ENCODE data around the gene PPFIBP2.

The PPFIBP2 gene

DNA sequence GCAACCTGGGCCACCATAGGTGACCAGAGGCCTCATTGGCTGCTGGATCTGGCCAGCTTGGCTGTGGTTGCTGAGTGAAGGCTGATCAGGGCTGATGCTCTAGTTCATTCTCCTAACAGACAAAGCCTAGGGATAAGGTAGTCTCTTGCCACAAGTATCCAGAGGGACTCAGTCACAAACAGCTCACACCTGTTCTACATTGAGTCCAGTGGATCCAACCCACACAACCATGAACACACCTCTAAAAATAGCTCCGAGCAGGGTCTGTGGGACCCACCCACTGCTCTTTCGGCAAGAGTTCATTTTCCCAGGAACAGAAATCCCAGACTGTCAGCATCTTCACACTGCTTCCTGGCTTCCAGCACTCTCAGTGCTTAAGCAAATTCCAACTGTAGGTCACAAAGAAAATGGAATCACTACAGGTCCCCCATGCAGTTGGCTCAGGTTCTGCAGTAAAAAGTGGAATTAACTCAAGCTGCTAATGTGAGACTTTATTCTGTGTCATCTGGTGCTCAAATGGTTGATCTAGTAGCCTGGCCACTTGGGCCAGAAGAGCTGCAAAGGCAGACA lies 67.3 kb downstream of the PPFIBP2 start:
- no peak for DNase-seq

DNA sequence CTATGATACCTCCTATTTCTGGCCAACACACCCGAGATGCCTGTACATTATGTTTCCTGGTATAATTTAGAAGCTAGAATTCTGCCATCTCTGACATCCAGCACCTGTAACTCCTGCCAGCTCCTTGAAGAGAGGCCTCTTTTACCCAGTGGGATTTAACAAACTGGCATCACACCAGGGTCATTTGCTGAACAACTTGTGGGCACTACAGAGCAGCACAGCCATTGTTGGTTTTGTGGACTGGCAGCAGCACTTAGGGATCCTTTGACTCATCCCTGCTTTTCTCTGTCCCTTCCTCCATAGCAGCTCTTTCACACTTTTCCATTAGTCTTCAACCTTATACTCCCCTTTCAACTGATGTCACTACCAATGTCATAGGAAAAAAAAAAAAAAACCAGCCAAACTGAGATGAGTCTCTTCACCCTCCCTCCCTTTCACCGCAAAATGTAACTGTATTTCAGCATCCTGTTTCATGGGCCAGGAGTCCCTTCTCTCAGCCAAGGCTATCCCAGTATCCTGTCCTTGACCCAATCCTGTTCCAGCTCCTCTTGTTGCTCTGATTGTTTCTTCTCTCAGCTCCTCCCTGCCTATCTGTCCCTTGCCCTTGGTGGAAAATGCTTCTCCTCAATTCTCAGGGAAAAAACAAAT lies 68.7 kb downstream of the PPFIBP2 start:
- DNase-seq = no peak

DNA sequence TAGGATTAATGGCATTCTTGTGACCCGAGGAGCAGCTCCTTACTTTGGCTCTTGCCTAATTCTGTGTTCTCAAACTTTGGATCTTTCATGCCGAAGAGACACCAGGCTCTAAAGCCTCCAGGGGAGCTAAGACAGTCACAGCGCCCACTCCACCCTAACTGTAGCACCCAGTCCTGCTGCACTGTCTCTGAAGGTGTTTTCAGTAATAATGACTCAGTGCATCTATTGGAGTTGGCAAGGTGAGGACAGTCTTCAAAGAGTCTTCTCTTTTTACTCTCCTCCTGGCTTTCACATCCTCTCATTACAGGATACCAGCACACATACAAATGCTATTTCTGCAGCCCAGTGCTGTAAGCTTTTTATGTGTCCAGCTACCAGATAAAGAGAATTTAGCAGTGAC lies 69.4 kb downstream of the PPFIBP2 start:
- no peak for DNase-seq

DNA sequence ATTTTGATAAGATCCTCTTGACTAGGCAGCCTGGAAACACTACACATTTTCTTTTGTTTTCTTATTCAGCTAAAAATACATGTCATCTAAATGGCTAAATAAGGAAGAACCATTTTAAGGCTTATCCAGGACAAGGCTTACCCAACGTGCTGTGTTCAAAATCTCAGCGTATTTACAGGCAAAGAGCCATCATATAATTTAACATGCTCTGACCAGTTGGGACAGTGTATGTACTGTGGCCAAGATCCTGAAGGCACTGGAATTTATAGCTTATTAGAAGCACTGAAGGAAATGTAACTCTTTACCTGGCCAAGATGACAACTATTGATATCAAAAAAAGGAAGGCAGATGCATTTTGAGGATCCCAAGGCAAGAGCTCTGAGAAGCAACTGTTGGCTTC lies 71.1 kb downstream of the PPFIBP2 start:
- DNase-seq = no peak

DNA sequence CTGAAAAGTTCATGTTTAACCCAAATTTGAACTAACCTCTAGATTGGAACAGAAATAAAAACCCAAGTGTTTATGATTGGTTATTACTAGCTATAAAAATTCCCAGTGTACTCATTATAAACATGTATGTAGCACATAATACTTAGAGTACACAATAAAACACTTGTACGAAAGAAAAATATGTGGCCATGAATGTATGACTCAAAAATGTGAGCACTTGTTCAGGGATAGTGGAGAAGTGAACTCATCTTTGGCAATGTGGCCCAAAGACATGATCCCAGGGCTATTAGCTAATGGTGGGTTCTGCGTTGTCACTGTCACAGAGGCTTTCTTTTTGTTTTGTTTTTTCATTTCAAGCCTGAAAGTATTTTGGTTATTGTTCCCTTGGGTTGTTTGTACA lies 72.0 kb downstream of the PPFIBP2 start:
- DNase-seq = no peak

DNA sequence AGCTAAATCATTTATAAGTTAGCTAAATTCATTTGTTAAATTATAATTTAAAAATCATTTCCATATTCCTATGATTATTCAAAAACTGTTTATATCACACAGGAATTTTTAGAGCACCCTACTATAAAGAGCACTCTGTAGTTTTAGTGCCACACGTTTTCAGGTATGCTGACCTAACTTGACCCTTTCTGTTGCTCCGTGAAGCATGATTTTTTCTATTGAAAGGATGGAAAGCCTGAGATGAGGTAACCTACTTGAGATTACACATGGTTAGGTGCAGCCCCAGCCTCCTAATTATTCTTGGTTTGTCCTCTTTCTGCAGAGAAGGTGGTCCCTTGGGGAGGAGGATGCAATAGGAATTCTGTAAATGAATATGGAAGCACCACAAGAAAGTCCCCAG lies 72.6 kb downstream of the PPFIBP2 start:
- DNase-seq = no peak

DNA sequence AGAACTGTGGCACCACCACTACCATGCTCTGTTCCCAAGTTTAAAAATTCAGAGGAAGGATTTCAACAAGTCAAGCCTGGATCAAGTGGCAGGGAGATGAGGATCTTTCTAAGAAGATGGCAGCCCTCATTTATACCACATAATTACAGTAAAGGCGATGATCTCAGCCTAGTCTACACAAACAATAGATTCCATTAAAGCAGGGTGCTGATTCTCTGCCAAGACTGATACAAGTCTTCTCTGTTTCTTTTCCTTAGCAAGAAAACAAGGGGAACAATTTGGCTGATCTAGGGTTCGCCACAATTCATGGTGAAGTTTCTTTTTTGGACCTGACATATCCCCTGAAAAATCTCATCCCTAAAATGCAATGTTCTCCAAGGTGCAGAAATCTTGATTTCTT lies 73.9 kb downstream of the PPFIBP2 start:
- no peak for DNase-seq

DNA sequence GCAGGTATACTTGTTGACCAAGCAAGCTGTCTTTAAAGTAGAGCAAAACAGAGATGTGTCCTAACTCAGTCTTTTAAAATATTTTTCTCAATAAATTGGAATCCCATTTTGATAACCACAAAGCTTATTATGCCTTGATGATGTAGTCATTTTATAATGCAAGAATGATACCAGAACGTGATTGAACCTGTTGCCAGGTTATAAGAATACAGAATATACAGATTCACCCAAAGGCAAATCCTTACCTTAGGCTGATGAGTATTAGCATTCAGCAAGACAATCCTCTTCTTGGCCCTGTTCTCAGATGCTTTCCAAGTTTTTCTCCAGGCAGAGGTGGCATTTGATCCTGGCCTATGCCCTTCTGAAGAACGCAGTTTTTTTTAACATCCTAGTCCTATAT lies 76.1 kb downstream of the PPFIBP2 start:
- DNase-seq = no peak

DNA sequence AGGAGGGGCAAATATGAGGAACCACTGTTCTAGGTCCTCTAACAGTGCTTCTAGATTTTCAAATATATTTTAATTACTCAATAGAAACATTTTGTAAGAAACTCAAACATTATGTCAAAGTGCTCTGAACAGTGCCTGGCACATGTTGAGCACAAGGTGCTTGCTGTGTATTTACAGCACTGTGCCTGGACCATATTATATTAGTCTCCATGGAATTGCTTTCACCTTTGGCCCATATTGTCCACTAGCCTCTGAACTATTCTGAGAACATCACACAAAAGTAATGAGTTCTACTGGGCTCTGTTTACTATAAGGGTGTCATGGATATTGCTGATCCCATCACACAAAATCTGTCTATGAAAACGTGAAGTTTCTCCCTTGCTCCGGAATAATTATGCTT lies 76.7 kb downstream of the PPFIBP2 start:
- no peak for DNase-seq

DNA sequence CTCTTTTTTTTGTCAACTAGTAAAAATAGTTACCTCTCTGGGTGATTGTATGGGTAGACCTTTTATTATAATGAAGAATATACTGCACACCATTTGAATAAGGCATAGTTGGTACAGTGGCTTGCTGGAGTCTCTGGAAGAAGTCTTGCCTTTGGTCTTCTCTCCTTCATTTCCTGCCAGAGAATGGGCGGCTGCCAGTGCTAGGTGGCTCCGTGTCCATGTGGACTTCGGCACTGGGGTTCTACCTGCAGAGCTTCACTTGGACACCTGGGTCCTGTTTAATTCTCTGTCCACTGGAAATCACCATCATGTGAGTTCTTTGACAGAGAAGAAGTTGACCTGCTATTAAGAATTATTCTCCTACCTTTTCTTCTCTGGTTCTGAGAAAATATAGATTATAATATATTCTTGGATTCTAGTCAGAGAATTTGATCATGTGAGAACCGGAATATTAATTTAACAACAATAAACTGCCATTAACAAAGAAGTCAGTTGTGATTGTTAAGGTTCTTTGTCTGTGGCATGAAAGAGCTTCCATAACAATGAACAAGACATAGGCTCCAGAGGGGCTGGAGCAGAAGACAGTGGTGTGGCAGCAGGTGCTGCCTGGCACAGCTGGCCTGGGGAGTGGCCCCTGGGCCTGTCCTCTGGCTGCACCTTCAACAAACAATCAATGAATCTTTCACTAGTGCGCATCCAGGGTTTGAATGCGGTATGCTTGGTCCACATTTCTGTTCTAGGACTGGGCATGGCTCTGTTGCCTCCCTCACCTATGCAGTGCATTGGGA lies 77.5 kb downstream of the PPFIBP2 start:
- DNase-seq = no peak

DNA sequence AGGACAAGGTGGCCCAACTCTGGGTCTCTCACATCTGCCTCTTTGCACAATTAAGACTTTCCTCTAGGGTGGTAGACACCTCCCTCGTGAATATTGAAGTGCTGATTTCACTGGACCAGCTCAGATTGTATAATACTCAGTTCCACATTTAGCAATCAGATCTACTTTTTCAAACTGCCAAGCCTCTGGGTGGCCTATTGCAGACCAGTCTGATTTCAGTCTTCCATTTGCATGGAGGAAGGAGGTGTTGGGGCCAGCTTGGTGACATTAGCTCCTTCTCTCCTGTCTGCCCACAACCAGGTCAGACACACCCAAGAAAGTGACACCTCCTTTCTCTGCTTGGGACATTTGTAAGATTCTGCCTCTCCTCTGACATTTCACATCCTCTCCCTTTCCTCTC lies 78.2 kb downstream of the PPFIBP2 start:
- no peak for DNase-seq

DNA sequence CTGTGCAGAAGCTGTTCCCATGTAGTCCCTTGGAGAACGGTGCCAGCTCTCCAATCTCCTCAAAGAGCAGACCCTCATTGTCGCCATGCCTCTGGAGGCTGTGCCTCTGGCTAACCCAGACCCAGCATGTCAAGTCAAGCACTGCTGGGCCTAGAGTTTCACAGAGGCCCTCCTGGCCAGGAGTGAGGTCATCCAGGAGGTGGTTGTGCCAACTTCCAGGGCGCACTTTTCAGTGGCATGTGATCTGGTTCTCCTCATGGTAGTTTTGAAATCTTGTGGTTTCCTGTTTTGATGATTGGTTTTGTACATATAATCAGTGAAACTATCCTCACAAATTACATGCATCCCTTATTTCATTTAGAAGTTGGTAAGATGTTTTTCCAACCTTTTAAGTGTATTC lies 78.9 kb downstream of the PPFIBP2 start:
- no peak for DNase-seq

DNA sequence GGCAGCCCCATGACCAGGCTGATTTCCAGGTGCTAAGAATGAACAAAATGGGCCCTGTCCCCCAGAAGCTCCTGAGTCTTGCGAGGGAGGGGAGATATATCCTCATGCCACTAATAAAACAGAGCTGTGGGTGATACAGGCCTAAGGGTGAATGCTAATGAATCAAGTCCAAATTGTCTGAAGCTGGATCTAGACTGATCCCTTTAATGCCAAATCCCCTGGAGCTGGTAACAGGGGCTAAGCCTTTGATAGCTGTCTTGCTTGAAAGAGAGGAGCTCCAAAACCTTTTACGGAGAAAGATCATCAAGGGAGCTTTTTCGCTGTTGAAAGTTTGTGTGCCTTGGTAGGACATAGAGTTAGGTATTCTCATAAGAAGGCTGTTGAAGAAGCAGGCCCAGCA lies 79.7 kb downstream of the PPFIBP2 start:
- DNase-seq = no peak

DNA sequence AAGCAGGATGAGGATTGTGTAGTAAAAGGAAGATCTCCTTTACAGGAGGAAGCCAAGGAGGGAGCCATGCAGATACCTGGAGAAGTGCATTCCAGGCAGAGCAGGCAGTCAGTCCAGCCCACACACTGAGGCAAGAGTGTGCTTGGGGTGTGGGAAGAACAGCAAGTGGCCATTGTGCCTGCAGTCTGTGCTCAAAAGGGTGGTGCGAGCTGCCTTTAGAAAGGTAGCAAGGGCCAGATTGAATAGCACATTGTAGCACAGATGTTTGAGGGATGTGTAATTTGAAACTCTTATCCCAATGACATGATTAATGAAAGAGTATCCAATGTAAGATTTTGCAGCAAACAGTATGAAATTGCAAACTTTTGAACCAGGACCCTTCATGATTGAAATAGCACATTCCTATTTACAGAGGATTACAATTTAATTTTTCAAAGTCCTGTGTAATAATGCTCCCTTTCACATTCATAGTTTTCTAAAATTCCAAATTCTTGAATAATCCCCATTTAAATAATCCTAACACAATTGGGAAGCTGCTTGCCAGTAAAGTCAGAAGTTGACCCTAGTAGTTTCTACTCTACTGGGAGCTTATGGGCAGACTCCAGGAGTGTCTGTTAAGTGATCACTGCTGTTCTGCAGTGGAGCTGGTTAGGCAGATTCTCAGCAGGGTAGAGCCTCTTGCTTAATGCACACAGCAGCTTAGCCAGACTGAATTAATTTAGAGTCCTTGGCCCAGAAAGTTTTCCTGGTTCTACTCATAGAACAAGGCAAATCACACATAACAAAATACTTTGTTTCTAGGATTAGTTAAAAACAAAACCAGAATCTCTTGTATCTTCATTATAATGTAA lies 81.4 kb downstream of the PPFIBP2 start:
- no peak for DNase-seq

DNA sequence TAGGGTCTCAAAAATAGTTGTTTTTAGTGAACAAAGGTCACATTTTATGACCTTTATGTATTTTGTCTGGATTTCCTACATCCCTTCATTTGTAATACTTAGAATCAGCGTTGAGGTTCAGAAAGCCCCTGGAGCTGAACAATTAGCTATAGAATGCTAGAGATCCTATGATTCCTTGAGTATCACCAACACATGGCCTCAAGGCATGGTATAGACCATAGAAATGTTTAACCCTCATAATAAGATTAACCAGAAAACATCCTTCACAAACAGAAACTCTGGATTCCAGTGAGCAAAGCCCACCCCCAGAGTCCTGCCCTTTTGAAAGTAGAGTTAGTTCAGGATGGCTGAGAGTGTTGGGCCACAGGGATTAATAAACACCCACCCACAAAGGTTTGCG lies 82.2 kb downstream of the PPFIBP2 start:
- no peak for DNase-seq

DNA sequence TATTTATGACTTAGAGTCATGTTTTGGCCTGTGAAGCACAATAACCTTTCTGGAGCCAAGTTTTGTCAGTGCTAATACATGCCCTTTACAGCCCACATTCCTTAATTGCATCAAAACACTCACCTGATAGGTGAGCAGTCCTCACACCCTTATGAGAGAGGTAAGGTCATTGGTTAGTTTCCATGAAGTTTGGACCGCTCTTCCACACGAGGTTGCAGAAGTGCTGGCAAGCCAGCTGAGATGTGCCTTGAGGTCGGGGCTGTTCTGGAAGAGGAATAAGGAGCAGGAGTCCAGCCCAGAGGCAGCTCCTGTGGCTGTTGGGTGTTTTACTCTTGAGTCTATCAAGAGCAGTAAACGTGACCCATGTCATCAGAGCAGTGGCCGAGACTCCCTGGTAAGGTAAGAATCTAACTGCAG lies 83.2 kb downstream of the PPFIBP2 start:
- DNase-seq = no peak

DNA sequence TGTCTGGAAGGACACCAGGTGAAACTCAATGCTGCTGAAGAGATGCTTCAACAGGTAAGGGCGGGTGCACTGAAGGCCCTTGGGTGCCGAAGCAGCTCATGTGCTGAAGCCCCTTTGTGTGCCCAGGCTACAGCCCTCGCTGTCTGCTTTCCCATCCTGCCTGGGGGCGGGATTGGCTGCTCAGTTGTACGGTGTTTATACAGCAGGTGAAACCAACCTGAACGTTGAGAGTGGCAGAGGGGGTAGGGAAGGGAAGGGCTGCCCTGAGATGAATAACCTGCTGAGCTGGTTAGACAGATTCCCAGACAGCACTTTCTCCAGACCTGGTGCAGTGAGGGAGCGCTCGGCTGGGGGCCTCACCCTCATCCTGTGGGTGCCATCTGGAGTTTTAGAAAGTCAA lies 83.8 kb downstream of the PPFIBP2 start:
- DNase-seq = no peak

DNA sequence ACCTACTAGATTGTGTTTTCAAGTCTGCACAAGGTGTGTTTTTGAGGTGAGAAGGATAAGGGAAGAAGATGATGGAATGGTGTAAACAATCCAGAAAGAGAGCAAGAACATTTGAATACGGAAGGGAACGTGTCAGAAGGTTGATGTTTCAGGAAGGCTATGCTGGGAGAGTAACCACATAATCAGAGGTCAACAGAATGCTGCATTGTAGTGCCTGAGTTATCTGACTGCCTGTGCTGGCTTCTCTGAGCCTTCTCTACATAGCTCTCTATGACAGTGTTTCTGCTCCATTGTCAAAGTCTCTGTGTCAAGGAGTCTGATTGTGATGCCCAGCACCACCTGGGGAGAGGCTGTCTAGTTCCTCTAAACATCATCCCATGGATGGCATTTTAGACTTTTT lies 85.4 kb downstream of the PPFIBP2 start:
- DNase-seq = no peak

DNA sequence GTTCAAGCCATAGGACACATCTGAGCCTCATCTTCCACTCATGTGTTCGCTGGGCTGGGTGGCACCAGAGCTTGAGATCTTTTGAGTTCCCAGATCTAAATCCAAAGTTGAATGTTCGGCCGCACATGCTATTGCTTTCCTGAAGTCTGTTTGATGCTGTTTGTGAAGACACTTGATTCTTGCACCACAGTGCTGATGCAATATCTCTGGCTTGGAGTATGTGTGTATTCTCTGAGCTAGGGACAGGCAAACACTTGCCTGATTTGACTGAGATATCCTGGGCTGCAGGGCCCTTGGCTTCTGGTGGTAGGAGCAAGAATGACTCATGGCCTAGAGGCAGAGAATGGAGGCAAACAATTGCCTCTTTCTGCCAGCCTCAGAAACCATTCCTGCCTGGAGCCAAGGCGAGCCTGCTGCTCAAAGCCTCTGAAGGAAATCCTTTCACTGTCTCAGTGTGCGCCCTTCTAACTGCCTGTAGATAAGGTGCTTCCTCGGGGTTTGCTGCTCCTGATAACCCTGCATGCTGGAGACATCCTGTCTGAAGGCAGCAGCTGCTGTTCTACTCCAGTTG lies 86.5 kb downstream of the PPFIBP2 start:
- no peak for DNase-seq

DNA sequence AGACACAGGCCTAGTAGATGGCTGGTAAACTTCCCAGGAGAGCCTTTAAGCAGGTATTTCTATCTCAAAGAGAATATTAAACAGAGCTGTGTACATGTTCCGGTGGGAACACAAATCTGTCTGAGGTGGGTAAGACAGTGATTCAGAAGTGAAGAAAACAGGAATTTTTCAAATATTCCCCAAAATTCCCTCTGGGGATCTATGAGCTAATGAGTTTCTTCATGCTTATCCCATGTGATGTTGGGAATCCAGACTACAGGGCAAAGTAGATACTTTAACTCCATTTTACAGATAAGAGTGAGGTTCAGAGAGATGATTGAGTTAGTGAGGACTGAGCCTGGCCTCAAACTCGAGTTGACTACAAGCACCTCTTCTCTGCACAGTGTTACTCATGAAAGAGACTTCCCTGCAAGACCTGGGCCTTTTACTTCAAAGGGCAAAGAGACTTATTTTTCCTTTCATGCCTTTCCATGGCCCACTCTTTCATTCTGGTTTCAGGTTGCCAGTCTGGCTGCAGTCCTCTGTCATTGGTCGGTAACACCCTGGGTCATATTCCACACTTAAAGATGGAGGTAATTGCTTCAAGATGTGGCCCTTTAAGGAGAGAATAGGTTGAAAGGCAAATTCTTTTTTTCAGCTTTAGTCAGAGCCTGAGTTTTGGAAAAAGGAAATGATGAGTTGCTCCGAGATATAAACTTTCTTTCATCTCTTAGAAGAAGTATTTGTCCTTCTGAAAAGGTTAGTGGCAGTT lies 89.4 kb downstream of the PPFIBP2 start:
- DNase-seq = no peak

DNA sequence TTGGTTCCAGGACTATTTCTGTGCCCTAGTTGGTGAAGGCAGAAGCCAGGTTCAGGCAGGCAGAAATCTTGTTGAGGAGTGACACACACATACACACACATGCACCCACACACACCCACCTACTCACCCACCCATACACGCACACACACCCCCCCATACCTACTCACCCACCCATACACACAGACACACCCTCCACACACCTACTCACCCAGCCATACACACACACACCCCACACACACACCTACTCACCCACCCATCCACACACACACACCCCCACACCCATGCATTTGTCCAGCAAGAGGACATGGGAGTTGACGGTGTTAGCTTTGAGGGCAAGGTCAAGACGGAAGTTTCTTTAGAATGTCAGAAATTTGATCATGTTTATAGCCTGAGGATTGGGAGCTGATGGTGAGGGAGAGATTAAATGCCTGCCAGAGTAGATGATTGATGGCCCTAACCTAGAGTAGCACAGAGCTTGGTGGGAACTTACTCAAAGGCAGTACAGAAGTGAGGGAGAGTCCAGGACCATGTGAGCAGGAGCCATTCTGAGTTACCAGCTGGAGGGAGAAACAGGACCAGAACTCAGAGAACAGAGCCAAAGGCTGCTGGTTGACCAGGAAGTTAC lies 90.6 kb downstream of the PPFIBP2 start:
- DNase-seq = no peak
